ENCODE measurements around the gene ERFE. TPM values are rescaled to one million over a fixed set of nuclear protein-coding genes. Genes with fewer than 3 reads are reported as not detected.

ERFE gene
- total RNA-seq, 1 donor from 2014 or later: not detected

DNA sequence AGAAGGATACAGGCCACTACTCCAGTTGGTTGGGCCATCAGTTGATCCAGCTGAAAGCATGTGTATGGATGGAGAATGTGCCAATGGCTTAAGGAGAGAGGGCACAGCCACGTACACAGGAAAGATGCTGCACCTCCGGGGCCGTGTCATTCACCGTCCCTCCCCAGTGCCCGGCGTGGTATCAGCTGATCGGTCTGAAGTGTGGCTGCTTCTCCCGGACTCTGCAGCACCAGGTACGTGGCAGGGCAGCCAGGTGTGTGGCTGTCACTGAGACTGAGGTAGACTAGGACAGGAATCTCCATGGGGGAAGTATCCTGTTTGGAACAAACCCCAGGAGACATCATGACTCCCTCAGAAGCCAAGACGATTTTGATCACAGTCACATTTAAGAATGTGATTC, 4.2 kb upstream of the ERFE start:
- DNase-seq (ENCODE audit: low read depth in 2 of 2): no peak

DNA sequence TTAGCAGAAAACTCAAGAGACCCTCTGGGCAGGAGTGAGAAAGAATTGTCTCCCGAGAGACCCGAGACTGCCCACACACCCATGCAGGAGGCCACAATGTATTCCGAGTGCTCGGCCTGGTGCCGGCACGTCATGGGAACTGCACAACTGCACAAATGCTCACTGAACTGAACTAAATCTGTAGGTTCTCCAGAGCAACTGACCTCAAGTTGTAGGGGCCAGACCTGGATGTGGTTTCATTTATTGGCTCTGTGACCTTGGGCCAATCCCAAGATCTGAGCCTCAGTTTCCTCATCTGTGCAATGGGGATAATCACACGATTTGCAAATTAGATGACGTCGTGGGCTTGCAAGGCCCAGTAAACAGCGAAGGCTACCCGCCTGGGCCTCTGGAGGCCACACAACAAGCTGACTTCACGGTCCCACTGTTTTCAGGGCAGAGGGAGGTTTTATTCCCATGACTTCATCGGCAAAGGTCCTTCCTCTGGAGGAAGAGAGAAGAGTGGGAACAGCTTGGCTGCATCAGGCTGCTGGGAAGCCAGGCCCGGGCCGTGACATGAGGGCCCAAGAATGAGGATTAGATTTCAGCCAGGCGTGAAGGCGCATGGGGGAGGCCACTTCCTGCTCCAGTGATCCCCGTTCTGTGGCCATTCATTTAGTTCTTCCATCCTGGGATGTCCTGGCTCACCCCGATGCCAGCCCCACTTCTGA, 3.6 kb upstream of the ERFE start:
- no peak for DNase-seq (ENCODE audit: low read depth in 2 of 2)

DNA sequence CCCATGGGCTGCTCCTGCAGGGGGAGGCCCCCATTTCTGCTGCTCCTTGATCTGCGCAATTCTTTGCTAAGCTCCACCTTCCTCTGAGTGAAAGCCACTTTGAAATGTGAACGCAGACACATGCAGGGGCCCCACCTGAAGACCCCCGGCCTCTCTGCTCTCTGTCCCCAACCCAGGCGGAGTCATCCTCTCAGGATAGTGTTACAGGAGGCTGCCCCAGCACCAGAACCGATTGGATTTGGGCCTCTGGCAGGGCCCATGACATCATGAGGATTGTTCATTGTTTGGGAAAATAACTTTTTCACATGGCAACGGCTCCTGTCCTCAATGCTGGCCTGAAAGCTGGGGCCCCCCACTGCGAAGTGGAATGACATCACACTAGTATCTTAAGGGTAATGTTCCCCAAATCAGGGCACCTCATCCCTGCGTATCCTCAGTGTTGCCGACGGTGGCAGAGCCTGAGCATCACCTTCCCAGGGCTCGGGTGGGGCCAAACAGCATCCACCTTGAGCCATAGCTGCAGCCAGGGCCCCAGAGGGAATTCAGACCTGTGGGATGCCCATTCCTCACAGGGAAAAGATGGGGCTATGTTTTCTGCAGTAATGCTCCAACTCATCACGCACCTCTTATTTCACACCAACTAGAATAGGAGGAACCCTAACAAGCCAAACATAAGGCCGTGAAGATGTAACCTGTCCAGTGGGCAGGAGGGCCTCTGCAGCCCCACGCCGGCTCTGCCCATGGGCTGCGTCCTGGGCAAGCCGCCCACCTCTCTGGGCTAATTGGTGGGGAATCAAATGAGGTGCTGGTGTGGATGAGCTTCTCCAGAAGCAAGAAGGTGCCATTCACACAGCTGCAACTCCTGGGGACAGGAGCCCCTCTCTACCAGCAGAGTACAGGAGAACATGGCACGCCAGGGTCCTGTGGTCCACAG, 2.7 kb upstream of the ERFE start:
- DNase-seq (ENCODE audit: low read depth in 2 of 2): no peak

GRCh38 chr2:238157506-238158017, 1.2 kb upstream of the ERFE start:
- DNase-seq (ENCODE audit: low read depth in 2 of 2): no peak

DNA sequence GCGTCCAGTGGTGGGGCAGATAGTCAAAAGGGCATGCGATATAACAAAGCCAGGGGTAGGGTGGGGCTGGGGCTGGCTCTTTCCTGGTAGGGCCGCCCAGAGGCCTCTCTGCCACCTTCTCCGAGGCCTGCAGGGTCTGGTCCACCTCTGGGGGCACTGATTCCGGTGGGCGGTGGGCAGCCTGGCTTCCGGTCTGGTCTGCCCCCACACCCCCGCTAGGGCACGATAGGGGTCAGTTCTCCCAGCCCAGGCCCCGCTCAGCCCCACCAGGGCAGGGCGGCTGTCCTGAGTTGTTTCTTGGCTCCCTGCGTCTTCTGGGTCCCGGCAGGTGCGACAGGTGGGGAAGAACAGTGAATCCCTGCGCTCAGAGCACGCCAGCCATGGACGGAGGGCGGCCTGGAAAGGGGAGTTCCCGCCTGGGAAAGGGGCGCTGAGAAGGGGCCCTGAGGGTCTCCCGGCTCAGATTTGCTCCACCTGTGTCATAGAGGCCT, 707 bp upstream of the ERFE start:
- no peak for DNase-seq (ENCODE audit: low read depth in 2 of 2)

GRCh38 chr2:238159071-238159539, 335 bp downstream of the ERFE start:
- DNase-seq (ENCODE audit: low read depth in 2 of 2): no peak

DNA sequence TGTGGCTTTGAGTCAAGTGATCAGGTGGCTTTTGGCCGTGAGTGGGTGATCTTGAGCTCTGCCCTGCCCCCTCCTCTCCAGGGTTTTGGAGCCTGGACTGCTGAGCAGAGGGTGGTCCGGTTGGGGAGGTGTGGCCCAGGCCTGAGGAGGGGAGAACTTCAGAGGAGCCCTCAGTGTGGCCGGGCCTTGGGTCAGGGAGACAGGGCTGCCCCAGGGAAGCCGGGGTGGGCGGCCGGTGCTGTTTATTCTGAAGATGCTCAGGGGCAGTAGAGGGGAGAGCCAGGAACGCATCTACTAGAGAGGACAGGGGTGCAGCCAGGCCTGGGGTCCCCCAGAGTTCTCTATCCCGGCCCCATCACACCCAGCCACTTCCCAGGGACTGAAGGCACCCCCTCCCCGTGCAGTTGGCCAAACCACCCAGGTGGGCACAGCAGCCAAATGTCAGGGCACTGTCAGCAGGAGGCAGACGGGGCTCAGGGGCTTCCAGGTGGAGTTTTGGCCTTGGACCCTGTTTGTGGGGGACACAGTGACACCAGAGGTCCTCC, 963 bp downstream of the ERFE start:
- no peak for DNase-seq (ENCODE audit: low read depth in 2 of 2)

- DNase-seq (ENCODE audit: low read depth in 2 of 2): peak in 1 of 2 donors; percentile 71
Measured at GRCh38 chr2:238160206-238161129, 1.7 kb downstream of the ERFE start.

DNA sequence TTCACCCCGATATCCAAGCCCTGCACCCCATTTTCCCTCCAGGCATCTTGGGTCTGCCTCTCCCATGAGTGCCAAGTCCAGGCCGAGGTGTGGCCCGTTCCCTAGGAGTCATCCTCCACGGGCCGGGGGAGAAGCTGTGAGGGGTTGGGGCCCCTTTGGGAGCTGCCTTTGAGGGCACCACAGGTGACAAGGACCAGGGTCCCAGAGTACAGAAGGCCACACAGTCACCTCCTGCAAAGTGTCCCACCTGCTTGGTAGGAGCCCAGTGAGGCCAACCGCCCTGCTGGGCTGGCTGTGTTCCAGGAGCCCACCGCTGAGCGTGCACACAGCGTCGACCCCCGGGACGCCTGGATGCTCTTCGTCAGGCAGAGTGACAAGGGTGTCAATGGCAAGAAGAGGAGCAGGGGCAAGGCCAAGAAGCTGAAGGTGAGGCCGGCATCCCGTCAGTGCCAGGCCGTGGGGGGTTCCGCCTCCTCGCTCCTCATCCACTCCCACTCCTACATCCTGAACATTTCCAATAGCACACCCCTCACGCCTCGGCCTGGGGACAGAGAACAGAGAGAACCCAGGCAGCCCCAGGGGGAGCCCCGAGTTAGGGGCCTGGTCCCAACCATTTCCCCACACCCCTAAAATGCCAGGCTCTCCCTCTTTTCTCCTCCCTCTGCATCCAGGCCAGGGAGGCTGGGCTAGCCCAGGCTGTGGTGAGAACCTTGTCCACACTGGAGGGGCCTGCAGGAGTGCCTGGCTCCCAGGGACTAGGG, 2.7 kb downstream of the ERFE start:
- DNase-seq (ENCODE audit: low read depth in 2 of 2): no peak

DNA sequence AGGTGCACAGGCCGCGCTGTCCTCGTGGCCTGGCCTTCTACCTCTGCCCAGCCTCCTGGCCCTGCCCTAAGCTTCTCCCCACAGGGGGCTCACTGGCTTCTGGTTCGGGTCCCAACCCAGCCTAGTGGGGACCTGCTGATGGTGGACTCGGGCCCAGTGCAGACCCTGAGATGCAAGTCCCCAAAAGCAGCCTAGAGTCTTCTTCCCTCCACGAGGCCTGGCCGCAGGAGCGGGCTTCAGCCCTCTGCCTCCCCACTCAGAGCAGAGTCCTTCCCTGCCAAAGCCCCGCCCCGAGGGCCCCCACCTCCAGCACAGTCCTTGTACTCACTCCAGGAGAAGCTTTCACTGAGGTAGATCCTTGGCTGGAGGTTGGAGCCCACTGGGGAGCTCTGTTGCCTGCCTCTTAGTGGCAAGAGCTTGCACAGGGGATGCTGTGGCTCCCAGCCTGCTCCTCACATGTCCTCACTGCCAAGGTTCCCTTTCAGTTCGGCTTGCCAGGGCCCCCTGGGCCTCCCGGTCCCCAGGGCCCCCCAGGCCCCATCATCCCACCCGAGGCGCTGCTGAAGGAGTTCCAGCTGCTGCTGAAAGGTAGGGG, 3.6 kb downstream of the ERFE start:
- no peak for DNase-seq (ENCODE audit: low read depth in 2 of 2)

DNA sequence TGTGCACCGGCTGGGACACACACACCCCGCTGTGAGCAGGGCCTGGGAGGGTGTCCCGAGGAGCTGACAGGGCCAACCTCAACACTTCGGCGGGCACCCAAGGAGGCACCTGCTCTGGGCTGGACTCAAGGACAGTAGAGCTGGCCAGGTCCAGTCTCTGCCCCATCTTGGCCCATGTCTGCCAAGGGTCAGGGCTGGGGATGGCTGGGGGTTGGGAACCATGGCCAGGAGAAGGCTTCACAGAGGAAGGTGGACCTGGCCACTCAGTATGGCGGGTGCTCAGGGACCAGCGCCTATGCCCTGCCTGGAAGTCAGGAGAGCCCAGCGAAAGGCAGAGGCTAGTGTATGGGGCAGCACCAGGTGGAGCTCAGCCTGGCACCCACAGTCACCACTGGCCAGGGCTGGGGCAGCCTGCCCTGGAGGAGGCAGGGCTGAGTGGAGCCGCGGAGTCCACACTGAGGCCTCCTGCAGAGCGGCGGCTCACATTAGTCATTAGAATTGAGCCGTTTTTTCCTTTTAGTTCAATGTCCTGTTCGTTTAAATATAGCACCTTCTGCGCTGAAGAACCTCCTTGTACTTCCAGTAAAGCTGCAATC, 4.2 kb downstream of the ERFE start:
- DNase-seq (ENCODE audit: low read depth in 2 of 2): no peak

DNA sequence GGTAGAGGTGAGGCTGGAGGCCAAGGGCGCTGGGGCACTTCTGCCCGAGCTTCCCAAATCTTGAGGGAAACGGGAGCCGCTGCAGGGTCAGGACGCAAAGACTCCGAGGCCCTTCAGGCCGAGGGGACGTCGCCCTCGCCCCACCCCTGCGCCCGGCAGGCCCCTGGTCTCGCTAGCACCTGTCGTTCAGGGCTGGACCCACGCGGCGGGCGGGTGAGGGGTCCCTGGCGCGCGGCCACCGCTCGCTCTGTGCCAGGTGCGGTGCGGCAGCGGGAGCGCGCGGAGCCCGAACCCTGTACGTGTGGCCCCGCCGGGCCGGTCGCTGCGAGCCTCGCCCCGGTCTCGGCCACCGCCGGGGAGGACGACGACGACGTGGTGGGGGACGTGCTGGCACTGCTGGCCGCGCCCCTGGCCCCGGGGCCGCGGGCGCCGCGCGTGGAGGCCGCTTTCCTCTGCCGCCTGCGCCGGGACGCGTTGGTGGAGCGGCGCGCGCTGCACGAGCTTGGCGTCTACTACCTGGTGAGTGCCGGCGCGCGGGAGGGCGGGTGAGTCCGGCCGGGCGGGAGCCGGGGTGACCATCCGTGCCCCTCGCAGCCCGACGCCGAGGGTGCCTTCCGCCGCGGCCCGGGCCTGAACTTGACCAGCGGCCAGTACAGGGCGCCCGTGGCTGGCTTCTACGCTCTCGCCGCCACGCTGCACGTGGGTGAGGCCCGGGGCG, 4.9 kb downstream of the ERFE start:
- peak in 1 of 2 donors; percentile 30 for DNase-seq (ENCODE audit: low read depth in 2 of 2)

- DNase-seq (ENCODE audit: low read depth in 2 of 2): no peak
Measured at GRCh38 chr2:238164906-238165287, 6.1 kb downstream of the ERFE start.

DNA sequence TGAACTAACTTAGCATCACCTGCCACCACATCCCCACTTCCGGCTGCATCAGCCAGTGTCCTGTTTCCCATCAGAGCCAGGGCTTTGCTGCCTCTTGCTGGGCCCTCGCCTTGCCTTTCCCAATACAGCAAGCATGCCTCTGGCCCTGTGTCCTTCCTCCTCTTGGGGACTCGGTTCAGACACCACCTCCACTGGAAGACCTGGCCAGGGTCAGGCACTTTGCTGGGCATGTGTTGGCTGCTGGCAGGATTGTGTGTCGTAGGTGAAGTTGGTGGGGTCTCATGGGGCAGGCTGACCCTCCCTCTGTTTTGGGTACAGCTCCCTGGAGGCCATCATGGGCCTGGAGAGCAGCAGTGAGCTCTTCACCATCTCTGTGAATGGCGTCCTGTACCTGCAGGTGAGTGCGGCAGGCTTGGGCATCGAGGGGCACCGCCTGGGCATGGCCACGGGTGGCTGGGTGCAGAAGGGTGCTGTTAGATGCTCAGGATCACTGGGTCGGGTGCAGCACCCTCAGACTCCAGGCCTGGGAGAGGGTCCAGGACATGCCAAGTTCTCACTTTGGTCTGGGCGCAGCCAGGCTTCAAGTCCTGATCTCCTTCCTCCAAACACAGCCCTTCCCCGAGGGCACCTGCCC, 6.6 kb downstream of the ERFE start:
- DNase-seq (ENCODE audit: low read depth in 2 of 2): no peak

DNA sequence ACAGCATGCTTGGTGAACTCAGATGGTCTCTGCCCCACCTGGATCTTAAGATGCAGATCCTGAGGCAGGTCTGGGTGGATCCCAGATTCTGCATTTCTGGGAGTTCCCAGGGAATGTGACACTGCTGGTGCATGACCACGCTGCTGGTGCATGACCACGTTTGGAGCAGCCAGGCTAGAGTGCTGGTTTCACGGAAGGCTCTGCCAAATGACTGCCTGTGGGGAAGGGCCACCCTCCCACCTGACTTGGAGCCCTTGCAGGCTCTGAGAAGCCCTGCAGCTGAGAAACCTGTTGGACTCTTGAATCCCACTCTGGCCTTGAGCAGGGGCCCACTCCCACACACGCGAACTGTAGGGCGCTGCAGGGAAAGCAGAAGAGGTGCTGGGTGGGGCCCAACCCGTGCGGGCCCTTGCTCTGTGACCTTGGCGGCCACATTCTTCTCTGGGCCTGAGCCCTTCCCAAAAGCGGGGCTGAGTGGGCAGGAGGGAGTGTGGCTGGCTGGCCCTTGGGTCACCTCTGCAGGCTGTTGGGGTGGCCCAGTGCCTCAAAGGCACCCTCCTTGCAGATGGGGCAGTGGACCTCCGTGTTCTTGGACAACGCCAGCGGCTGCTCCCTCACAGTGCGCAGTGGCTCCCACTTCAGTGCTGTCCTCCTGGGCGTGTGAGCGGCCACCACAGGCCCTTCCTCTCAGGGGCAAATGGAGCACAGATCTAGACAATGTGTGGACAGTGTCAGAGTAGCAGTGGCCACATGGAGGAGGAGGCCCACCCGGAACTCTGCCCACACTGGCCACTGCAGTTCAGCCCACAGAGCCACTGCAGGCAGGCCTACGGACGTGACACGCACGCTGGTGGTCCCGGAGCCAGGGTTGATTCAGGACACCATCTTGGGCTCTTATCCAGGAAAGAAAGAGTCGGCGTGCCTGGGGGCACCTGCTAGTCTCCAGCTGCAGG, 7.9 kb downstream of the ERFE start:
- no peak for DNase-seq (ENCODE audit: low read depth in 2 of 2)

- no peak for DNase-seq (ENCODE audit: low read depth in 2 of 2)
Measured at GRCh38 chr2:238167344-238167715, 8.6 kb downstream of the ERFE start.

- DNase-seq (ENCODE audit: low read depth in 2 of 2): no peak
Measured at GRCh38 chr2:238167761-238168160, 9.0 kb downstream of the ERFE start.
